Trophoblast cell (in vitro differentiated cells and primary cell): ENCODE results near the gene RNF180.

Experiments used
- DNase-seq, 2 donors: peaks; one replicate each; pipeline ENCODE4 v3.0.0-alpha.2; 2016
- H2AFZ ChIP-seq: 2 replicates; pipeline ENCODE4 v1.6.1; 2013; ENCODE audit warnings: low read length, moderate library complexity, mild to moderate bottlenecking; ENCODE audit not compliant: insufficient read depth, poor library complexity
- H2AK5ac ChIP-seq: 2 replicates; pipeline ENCODE4 v1.6.1; 2013; ENCODE audit warnings: mild to moderate bottlenecking, low read length
- H2BK120ac ChIP-seq: 2 replicates; pipeline ENCODE4 v1.6.1; 2013; ENCODE audit warnings: low read length, mild to moderate bottlenecking, moderate library complexity; ENCODE audit not compliant: insufficient read depth, poor library complexity
- H2BK12ac ChIP-seq: 2 replicates; pipeline ENCODE4 v1.6.1; 2013; ENCODE audit warnings: mild to moderate bottlenecking, low read length, moderate library complexity
- H2BK5ac ChIP-seq: 2 replicates; pipeline ENCODE4 v1.6.1; 2013; ENCODE audit warnings: low read length, low read depth, moderate library complexity, mild to moderate bottlenecking; ENCODE audit not compliant: poor library complexity
- H3K14ac ChIP-seq: 2 replicates; pipeline ENCODE4 v1.6.1; 2013; ENCODE audit warnings: mild to moderate bottlenecking, low read length
- H3K18ac ChIP-seq: 2 replicates; pipeline ENCODE4 v1.6.1; 2013; ENCODE audit warnings: mild to moderate bottlenecking, low read length
- H3K23ac ChIP-seq: 2 replicates; pipeline ENCODE4 v1.6.1; 2013; ENCODE audit warnings: low read length
- H3K27ac ChIP-seq: 2 replicates; pipeline ENCODE4 v1.5.1; 2013; ENCODE audit warnings: low read depth, mild to moderate bottlenecking, inconsistent platforms, low read length, moderate library complexity
- H3K27me3 ChIP-seq: 2 replicates; pipeline ENCODE4 v1.6.1; 2013; ENCODE audit warnings: inconsistent platforms, mild to moderate bottlenecking, low read length, moderate library complexity; ENCODE audit not compliant: insufficient read depth
- H3K36me3 ChIP-seq, 2 experiments: 1 replicate in 1 of 2; 2 replicates in 1 of 2; pipeline ENCODE4 v1.6.1; 2013; ENCODE audit warnings: low read length in 2 of 2, mild to moderate bottlenecking in 2 of 2, moderate library complexity in 1 of 2; ENCODE audit not compliant: insufficient read depth in 2 of 2, control insufficient read depth in 1 of 2
- H3K4ac ChIP-seq: 2 replicates; pipeline ENCODE4 v1.6.1; 2013; ENCODE audit warnings: low read depth, mild to moderate bottlenecking, low read length, moderate library complexity
- H3K4me1 ChIP-seq, 2 experiments: 1 replicate in 1 of 2; 2 replicates in 1 of 2; pipeline ENCODE4 v1.6.1; 2013; ENCODE audit warnings: low read length in 2 of 2, mild to moderate bottlenecking in 2 of 2, moderate library complexity in 1 of 2; ENCODE audit not compliant: insufficient read depth in 2 of 2, control insufficient read depth in 1 of 2
- H3K4me2 ChIP-seq: 2 replicates; pipeline ENCODE4 v1.6.1; 2013; ENCODE audit warnings: inconsistent platforms, mild to moderate bottlenecking, low read length, moderate library complexity
- H3K4me3 ChIP-seq: 2 replicates; pipeline ENCODE4 v1.5.1; 2013; ENCODE audit warnings: mild to moderate bottlenecking, low read depth, low read length, inconsistent platforms
- H3K79me1 ChIP-seq: one replicate; pipeline ENCODE4 v1.6.1; 2013; ENCODE audit warnings: low read length
- H3K79me2 ChIP-seq: 2 replicates; pipeline ENCODE4 v1.6.1; 2013; ENCODE audit warnings: low read length, mild to moderate bottlenecking; ENCODE audit not compliant: control insufficient read depth, insufficient read depth, poor library complexity
- H3K9ac ChIP-seq: 2 replicates; pipeline ENCODE4 v1.6.1; 2013; ENCODE audit warnings: mild to moderate bottlenecking, low read length
- H3K9me3 ChIP-seq: 2 replicates; pipeline ENCODE4 v1.6.1; 2013; ENCODE audit warnings: low read depth, mild to moderate bottlenecking, control low read depth, inconsistent platforms, low read length; ENCODE audit not compliant: insufficient read depth
- H4K12ac ChIP-seq: 2 replicates; pipeline ENCODE4 v1.6.1; 2013; ENCODE audit warnings: low read depth, mild to moderate bottlenecking, low read length, moderate library complexity
- H4K8ac ChIP-seq: 2 replicates; pipeline ENCODE4 v1.6.1; 2013; ENCODE audit warnings: low read depth, mild to moderate bottlenecking, low read length, moderate library complexity
- H4K91ac ChIP-seq: one replicate; pipeline ENCODE4 v1.6.1; 2013; ENCODE audit warnings: low read depth, mild to moderate bottlenecking, low read length, moderate library complexity
- WGBS: extraction: QIAGEN DNeasy Blood & Tissue Kit; methylation state at CpG from one replicate; pipeline ENCODE4 v1.1.7; 2013; ENCODE audit warnings: missing lambda C conversion rate; ENCODE audit not compliant: insufficient read length, insufficient coverage; ENCODE audit errors: extremely low coverage; 5-methylcytosine and 5-hydroxymethylcytosine counted together

The RNF180 gene

DNA sequence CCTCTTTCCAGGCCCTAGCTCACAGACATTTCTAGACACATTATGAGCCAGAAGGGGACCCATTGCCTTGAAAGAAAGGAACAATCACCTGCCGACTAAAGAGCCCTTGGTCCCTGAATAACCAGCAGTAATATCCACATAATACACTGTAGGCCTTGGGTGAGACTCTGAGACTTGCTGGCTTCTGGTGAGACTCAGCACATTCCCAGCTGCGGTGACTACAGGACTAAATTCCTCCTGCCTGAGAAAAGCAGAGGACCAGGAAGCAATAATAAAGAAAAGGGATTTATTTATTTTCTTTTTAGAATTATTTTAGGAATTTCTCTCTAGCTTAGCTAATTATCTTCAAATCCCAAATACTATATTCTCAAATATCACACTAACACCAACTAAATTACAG is 252.4 kb downstream of the RNF180 start:
- Histone ChIP-seq H4K91ac (no peak overlapping the region), H2AK5ac (no peak overlapping the region), H2BK12ac (no peak overlapping the region), H3K9ac (no peak overlapping the region), H3K18ac (no peak overlapping the region), H4K12ac (no peak overlapping the region), H4K8ac (no peak overlapping the region), H2BK120ac (no peak overlapping the region), H3K36me3 (no peaks in the 10 kb centered on the region), H3K9me3 (no peaks in the 10 kb centered on the region), H3K79me2 (no peaks in the 10 kb centered on the region), H2BK5ac (no peak overlapping the region), H3K4me1 (no peaks in the 10 kb centered on the region), H3K14ac (no peak overlapping the region), H3K4ac (no peak overlapping the region), H3K4me2 (no peak overlapping the region), H3K27ac (no peak overlapping the region), H3K79me1 (no peaks in the 10 kb centered on the region), H3K23ac (no peak overlapping the region), H2AFZ (no peak overlapping the region), H3K4me3 (no peak overlapping the region), H3K27me3 (no peaks in the 10 kb centered on the region)
- no peak for DNase-seq
- WGBS: no CpG with 5 or more reads among the region's 2 CpGs
